B cell (primary cell): ENCODE measurements around the gene FAM107B.

Experiments
- CTCF ChIP-seq: fragments of 200-600 bp; IDR thresholded peaks from one replicate; pipeline ENCODE4 v1.8.0; 2022; ENCODE audit warnings: antibody characterized with exemption, mild to moderate bottlenecking
- EZH2 ChIP-seq: IDR thresholded peaks from 2 replicates; pipeline ENCODE4 v1.6.1; 2012; ENCODE audit warnings: borderline replicate concordance, low read depth, mild to moderate bottlenecking, moderate library complexity, low read length; ENCODE audit not compliant: insufficient read depth, poor library complexity, severe bottlenecking

GRCh38 chr10:14557567-14557966 is 217.1 kb downstream of the FAM107B start:
- TF ChIP-seq CTCF: no peak
- TF ChIP-seq EZH2: no peak
